GM12878 (cell line): Measurements from ENCODE around the gene GARRE1. TPM values are rescaled to one million over a fixed set of nuclear protein-coding genes. Genes with fewer than 3 reads are reported as not detected.

Source experiments
- ATAC-seq: fragments of 200-7000 bp; cut with Tn5 transposase; 3 replicates; pipeline ENCODE4 v1.9.1; 2020; ENCODE audit warnings: mild to moderate bottlenecking, moderate library complexity
- BruUV-seq: library from RNA; stranded (reverse); fragments of 400-500 nt; replicated peaks from 2 replicates; lab custom pipeline; 2021; lab: Mats Ljungman, UMichigan
- CTCF ChIA-PET: fragments of 300-600 bp; sonication (Branson Sonifier 250); formaldehyde crosslinking; extraction: SDS; loops from one replicate; lab custom pipeline; 2021; ENCODE audit warnings: inconsistent platforms; lab: Yijun Ruan, JAX
- POLR2A ChIA-PET: fragments of 350-600 bp; formaldehyde crosslinking; extraction: SDS; loops from one replicate; lab custom pipeline; 2021; ENCODE audit warnings: inconsistent platforms; lab: Charles Lee
- RAD21 ChIA-PET: fragments of 300-600 bp; sonication (Branson Sonifier 250); formaldehyde crosslinking; loops from one replicate; lab custom pipeline; 2023; ENCODE audit warnings: antibody characterized with exemption; ENCODE audit not compliant: unreplicated experiment; lab: Charles Lee
- SMC1A ChIA-PET: fragments of 300-600 bp; sonication (Branson Sonifier 250); formaldehyde crosslinking; loops from one replicate; lab custom pipeline; 2023; ENCODE audit not compliant: unreplicated experiment, uncharacterized antibody; lab: Charles Lee
- DNase-seq: peaks from one replicate; pipeline ENCODE4 v3.0.0-alpha.2; 2011; ENCODE audit warnings: low read depth, low spot score
- FAIRE-seq: peaks from 3 replicates; lab custom pipeline; 2011; peaks lifted over from hg19 to GRCh38; lab: Jason Lieb, UNC
- H2AFZ ChIP-seq: 2 replicates; pipeline ENCODE4 v1.6.0; 2011; ENCODE audit warnings: low read depth, low read length, control low read depth; ENCODE audit not compliant: control insufficient read depth
- H3K27ac ChIP-seq: 2 replicates; pipeline ENCODE4 v1.5.1; 2011; ENCODE audit warnings: control low read depth; ENCODE audit not compliant: control insufficient read depth, insufficient read depth
- H3K27me3 ChIP-seq, 2 experiments: replicated peaks in 1 of 2; 2 replicates each; pipeline versions ENCODE4 v1.6.0 to v1.6.1; 2011; ENCODE audit warnings: low read length in 1 of 2; ENCODE audit not compliant: control insufficient read depth in 2 of 2, insufficient read depth in 2 of 2
- H3K36me3 ChIP-seq, 2 experiments: 2 replicates each; pipeline ENCODE4 v1.5.1; 2011; ENCODE audit warnings: low read length in 1 of 2; ENCODE audit not compliant: control insufficient read depth in 2 of 2, insufficient read depth in 2 of 2
- H3K4me1 ChIP-seq: 2 replicates; pipeline ENCODE4 v1.6.1; 2011; ENCODE audit warnings: mild to moderate bottlenecking, low read length, moderate library complexity, mixed read lengths; ENCODE audit not compliant: control insufficient read depth, insufficient read depth
- H3K4me2 ChIP-seq: 2 replicates; pipeline ENCODE4 v1.6.0; 2011; ENCODE audit warnings: control low read depth; ENCODE audit not compliant: control insufficient read depth, insufficient read depth
- H3K4me3 ChIP-seq: fragments of 200-600 bp; sonication (generic); 2 replicates; pipeline ENCODE4 v1.5.1; 2016
- H3K79me2 ChIP-seq: 2 replicates; pipeline ENCODE4 v1.6.0; 2011; ENCODE audit warnings: low read length; ENCODE audit not compliant: control insufficient read depth, insufficient read depth
- H3K9ac ChIP-seq: 2 replicates; pipeline ENCODE4 v1.8.0; 2011; ENCODE audit warnings: low read length, control low read depth, mixed read lengths; ENCODE audit not compliant: control insufficient read depth, insufficient read depth
- H3K9me3 ChIP-seq: replicated peaks from 3 replicates; pipeline ENCODE4 v1.5.1; 2011; ENCODE audit warnings: mild to moderate bottlenecking, low read length; ENCODE audit not compliant: control insufficient read depth, insufficient read depth
- H4K20me1 ChIP-seq: 2 replicates; pipeline ENCODE4 v1.6.0; 2011; ENCODE audit not compliant: control insufficient read depth, insufficient read depth
- CBFB ChIP-seq: IDR thresholded peaks from 2 replicates; pipeline ENCODE4 v1.6.1; 2016; ENCODE audit warnings: antibody characterized with exemption, low read depth
- CREM ChIP-seq: IDR thresholded peaks from 2 replicates; pipeline ENCODE4 v1.6.1; 2014; ENCODE audit warnings: antibody characterized with exemption, low read depth
- EED ChIP-seq: sonication (generic); IDR thresholded peaks from 2 replicates; pipeline ENCODE4 v1.6.1; 2016; ENCODE audit warnings: antibody characterized with exemption, low read depth
- ESRRA ChIP-seq: IDR thresholded peaks from 2 replicates; pipeline ENCODE4 v1.6.1; 2012; ENCODE audit warnings: mild to moderate bottlenecking, low read length, improper control_type of control experiment
- JUND ChIP-seq: IDR thresholded peaks from 2 replicates; pipeline ENCODE4 v1.6.1; 2012; ENCODE audit warnings: low read depth, mild to moderate bottlenecking, low read length, improper control_type of control experiment, moderate library complexity
- LARP7 ChIP-seq: fragments of 450-650 bp; IDR thresholded peaks from 2 replicates; pipeline ENCODE4 v1.6.1; 2017; ENCODE audit warnings: mild to moderate bottlenecking
- NR2F1 ChIP-seq: fragments of 450-650 bp; conservative IDR thresholded peaks from 2 replicates; pipeline ENCODE4 v1.6.1; 2017; ENCODE audit warnings: mild to moderate bottlenecking
- NRF1 ChIP-seq: conservative IDR thresholded peaks from 2 replicates; pipeline ENCODE4 v1.6.1; 2011; ENCODE audit warnings: mild to moderate bottlenecking, low read depth, low read length, improper control_type of control experiment
- PAX5 ChIP-seq: IDR thresholded peaks from 2 replicates; pipeline ENCODE4 v1.6.1; 2011; ENCODE audit warnings: low read depth, low read length, borderline replicate concordance
- POU2F2 ChIP-seq: IDR thresholded peaks from 3 replicates; pipeline ENCODE4 v1.6.1; 2011; ENCODE audit warnings: low read depth, mild to moderate bottlenecking, low read length, borderline replicate concordance
- SMARCA5 ChIP-seq: fragments of 450-650 bp; IDR thresholded peaks from 2 replicates; pipeline ENCODE4 v1.6.1; 2017; ENCODE audit warnings: mild to moderate bottlenecking
- SREBF1 ChIP-seq: IDR thresholded peaks from 2 replicates; pipeline ENCODE4 v1.6.1; 2012; ENCODE audit warnings: mild to moderate bottlenecking, low read length
- SRF ChIP-seq, 2 experiments: IDR thresholded peaks; 2 replicates each; pipeline ENCODE4 v1.6.1; 2011; ENCODE audit warnings: low read depth in 2 of 2, low read length in 2 of 2, mild to moderate bottlenecking in 1 of 2, moderate library complexity in 1 of 2
- ZSCAN29 ChIP-seq: fragments of 450-650 bp; IDR thresholded peaks from 2 replicates; pipeline ENCODE4 v1.6.1; 2017; ENCODE audit warnings: mild to moderate bottlenecking, moderate library complexity
- ZZZ3 ChIP-seq: IDR thresholded peaks from 2 replicates; pipeline ENCODE4 v1.6.1; 2011; ENCODE audit warnings: low read depth; ENCODE audit not compliant: control insufficient read depth, insufficient read length
- WGBS: methylation state at CpG from one replicate; pipeline ENCODE4 v1.1.6; 2016; ENCODE audit warnings: low lambda C conversion rate; ENCODE audit not compliant: insufficient replicate concordance, insufficient coverage; ENCODE audit errors: missing lambda C conversion rate; 5-methylcytosine and 5-hydroxymethylcytosine counted together
- in situ Hi-C: fragments of 300-500 bp; cut with MboI; formaldehyde crosslinking; loops from 9 replicates; pipeline ENCODE4 v1.14.3; 2018; ENCODE audit warnings: mixed read lengths
- intact Hi-C: fragments of 100-400 bp; cut with micrococcal nuclease; formaldehyde crosslinking; loops from one replicate; pipeline ENCODE4 v1.14.2; 2022; ENCODE audit not compliant: unreplicated experiment
- polyA plus RNA-seq, 11 experiments: library from polyadenylated mRNA; depleted of rRNA in 4 of 11; unstranded in 6 of 11; stranded (reverse) in 5 of 11; fragments of >200 nt; fragmentation: Nextera tagmentation in 4 of 11; fragmentation: Illumina TruSeq in 1 of 11; extraction: Ambion mirVana in 4 of 11; extraction: Trizol in 1 of 11; gene quantifications; 1 replicate in 1 of 11; 2 replicates in 10 of 11; pipeline versions ENCODE4 v1.2.1 to v1.2.3, GENCODE V29; 2011 to 2016; ENCODE audit warnings: inconsistent platforms in 2 of 11, missing spikeins in 2 of 11, low read depth in 1 of 11
- total RNA-seq, 4 experiments: library from RNA; depleted of rRNA in 3 of 4; stranded (reverse); fragments of >200 nt in 3 of 4; fragmentation: Illumina TruSeq in 1 of 4; extraction: Trizol in 1 of 4; gene quantifications; 2 replicates each; pipeline versions ENCODE4 v1.2.1 to v1.2.3, GENCODE V29; 2013 to 2021
- TF ChIP-seq, protein P1 (sequence below): fragments of 450-650 bp; IDR thresholded peaks from 2 replicates; pipeline ENCODE4 v1.6.1; 2017; ENCODE audit warnings: antibody characterized with exemption, mild to moderate bottlenecking, moderate library complexity
- TF ChIP-seq, protein P2 (sequence below): fragments of 450-650 bp; IDR thresholded peaks from 2 replicates; pipeline ENCODE4 v1.6.1; 2017; ENCODE audit warnings: mild to moderate bottlenecking, moderate library complexity

The GARRE1 gene
- total and polyA plus RNA-seq, 10 of the 15 experiments (the other 5 are each of a cell fraction or from before 2014, with no cell fraction given), result 1.1 to 9.4 (median 5.1) TPM

DNA sequence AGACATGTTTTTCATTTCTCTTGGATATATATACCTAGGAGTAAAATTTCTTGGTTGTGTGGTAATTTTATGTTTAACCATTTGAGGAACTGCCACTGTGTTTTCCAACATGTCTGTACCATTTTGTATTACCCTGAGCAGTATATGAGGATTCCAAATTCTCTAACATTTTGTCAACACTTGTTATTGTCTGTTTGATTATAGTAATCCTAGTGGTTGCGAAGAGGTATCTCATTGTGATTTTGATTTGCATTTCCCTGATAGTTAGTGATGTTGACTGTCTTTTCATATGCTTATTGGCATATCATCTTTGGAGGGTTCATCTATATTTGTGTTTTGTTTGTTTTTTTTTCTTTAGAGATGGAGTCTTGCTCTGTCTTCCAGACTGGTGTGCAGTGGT is 21.4 kb downstream of the GARRE1 start:
- DNase-seq (no peak), FAIRE-seq (no peak), ATAC-seq (no peak)
- H3K4me1 ChIP-seq, result peaks cover 5% of the 10 kb centered on the region
- H3K4me2 ChIP-seq, result no peak overlapping the region
- CTCF ChIA-PET, result no interaction called here
- in situ Hi-C loops (no loop called here), intact Hi-C loops (no loop called here)
- H3K36me3 ChIP-seq, result no peaks in the 10 kb centered on the region
- H3K27ac ChIP-seq, result no peak overlapping the region
- H3K4me3 ChIP-seq, result no peak overlapping the region
- H3K9ac ChIP-seq, result no peak overlapping the region
- WGBS, result 100% methylated on average over 1 of the region's 1 CpG
- BruUV-seq, result no TSS peak
- H3K79me2 ChIP-seq, result peaks cover 3% of the 10 kb centered on the region; the same call in 1 of the 2 replicates
- SMC1A ChIA-PET, result no interaction called here
- no peak overlapping the region for H2AFZ ChIP-seq
- RAD21 ChIA-PET, result no interaction called here
- POLR2A ChIA-PET, result no interaction called here
- H3K27me3 ChIP-seq, result no peaks in the 10 kb centered on the region
- H3K9me3 ChIP-seq, result no peaks in the 10 kb centered on the region
- H4K20me1 ChIP-seq, result no peaks in the 10 kb centered on the region
- TF ChIP-seq NRF1, result no peak
- TF ChIP-seq ZZZ3, result no peak
- TF ChIP-seq SMARCA5, result no peak
- TF ChIP-seq SREBF1, result no peak
- no peak for TF ChIP-seq CREM
- no peak for TF ChIP-seq SRF (IDR thresholded peaks at IDR 0.05; ENCODE audit: low read depth in 2 of 2, low read length in 2 of 2)
- TF ChIP-seq ZSCAN29, result no peak
- TF ChIP-seq POU2F2, result no peak
- TF ChIP-seq EED, result no peak
- no peak for TF ChIP-seq PAX5
- TF ChIP-seq, protein P1, sequence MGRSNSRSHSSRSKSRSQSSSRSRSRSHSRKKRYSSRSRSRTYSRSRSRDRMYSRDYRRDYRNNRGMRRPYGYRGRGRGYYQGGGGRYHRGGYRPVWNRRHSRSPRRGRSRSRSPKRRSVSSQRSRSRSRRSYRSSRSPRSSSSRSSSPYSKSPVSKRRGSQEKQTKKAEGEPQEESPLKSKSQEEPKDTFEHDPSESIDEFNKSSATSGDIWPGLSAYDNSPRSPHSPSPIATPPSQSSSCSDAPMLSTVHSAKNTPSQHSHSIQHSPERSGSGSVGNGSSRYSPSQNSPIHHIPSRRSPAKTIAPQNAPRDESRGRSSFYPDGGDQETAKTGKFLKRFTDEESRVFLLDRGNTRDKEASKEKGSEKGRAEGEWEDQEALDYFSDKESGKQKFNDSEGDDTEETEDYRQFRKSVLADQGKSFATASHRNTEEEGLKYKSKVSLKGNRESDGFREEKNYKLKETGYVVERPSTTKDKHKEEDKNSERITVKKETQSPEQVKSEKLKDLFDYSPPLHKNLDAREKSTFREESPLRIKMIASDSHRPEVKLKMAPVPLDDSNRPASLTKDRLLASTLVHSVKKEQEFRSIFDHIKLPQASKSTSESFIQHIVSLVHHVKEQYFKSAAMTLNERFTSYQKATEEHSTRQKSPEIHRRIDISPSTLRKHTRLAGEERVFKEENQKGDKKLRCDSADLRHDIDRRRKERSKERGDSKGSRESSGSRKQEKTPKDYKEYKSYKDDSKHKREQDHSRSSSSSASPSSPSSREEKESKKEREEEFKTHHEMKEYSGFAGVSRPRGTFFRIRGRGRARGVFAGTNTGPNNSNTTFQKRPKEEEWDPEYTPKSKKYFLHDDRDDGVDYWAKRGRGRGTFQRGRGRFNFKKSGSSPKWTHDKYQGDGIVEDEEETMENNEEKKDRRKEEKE, result no peak
- TF ChIP-seq, protein P2, sequence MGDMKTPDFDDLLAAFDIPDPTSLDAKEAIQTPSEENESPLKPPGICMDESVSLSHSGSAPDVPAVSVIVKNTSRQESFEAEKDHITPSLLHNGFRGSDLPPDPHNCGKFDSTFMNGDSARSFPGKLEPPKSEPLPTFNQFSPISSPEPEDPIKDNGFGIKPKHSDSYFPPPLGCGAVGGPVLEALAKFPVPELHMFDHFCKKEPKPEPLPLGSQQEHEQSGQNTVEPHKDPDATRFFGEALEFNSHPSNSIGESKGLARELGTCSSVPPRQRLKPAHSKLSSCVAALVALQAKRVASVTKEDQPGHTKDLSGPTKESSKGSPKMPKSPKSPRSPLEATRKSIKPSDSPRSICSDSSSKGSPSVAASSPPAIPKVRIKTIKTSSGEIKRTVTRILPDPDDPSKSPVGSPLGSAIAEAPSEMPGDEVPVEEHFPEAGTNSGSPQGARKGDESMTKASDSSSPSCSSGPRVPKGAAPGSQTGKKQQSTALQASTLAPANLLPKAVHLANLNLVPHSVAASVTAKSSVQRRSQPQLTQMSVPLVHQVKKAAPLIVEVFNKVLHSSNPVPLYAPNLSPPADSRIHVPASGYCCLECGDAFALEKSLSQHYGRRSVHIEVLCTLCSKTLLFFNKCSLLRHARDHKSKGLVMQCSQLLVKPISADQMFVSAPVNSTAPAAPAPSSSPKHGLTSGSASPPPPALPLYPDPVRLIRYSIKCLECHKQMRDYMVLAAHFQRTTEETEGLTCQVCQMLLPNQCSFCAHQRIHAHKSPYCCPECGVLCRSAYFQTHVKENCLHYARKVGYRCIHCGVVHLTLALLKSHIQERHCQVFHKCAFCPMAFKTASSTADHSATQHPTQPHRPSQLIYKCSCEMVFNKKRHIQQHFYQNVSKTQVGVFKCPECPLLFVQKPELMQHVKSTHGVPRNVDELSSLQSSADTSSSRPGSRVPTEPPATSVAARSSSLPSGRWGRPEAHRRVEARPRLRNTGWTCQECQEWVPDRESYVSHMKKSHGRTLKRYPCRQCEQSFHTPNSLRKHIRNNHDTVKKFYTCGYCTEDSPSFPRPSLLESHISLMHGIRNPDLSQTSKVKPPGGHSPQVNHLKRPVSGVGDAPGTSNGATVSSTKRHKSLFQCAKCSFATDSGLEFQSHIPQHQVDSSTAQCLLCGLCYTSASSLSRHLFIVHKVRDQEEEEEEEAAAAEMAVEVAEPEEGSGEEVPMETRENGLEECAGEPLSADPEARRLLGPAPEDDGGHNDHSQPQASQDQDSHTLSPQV, result no peak
- no peak for TF ChIP-seq ESRRA
- TF ChIP-seq LARP7, result no peak
- TF ChIP-seq JUND, result no peak
- no peak for TF ChIP-seq NR2F1
- TF ChIP-seq CBFB, result no peak
